Measurements from ENCODE around the gene SLC45A1.

The SLC45A1 gene

GRCh38 chr1:8352471-8352845 lies 34.5 kb downstream of the SLC45A1 start:
- DNase-seq, result no peak

- DNase-seq, result no peak
These were observed 35.2 kb downstream of the SLC45A1 start for GRCh38 chr1:8352886-8353785.

GRCh38 chr1:8354038-8354437 lies 36.1 kb downstream of the SLC45A1 start:
- no peak for DNase-seq

GRCh38 chr1:8355439-8356255 lies 37.7 kb downstream of the SLC45A1 start:
- DNase-seq, result no peak

- no peak for DNase-seq
These were observed 38.6 kb downstream of the SLC45A1 start for GRCh38 chr1:8356256-8357209.

GRCh38 chr1:8357329-8358101 lies 39.6 kb downstream of the SLC45A1 start:
- DNase-seq, result no peak

GRCh38 chr1:8358241-8358896 lies 40.5 kb downstream of the SLC45A1 start:
- DNase-seq, result no peak

- DNase-seq, result no peak
These were observed 41.1 kb downstream of the SLC45A1 start for GRCh38 chr1:8358897-8359616.

- DNase-seq, result no peak
These were observed 41.9 kb downstream of the SLC45A1 start for GRCh38 chr1:8359617-8360481.

- DNase-seq, result no peak
These were observed 42.7 kb downstream of the SLC45A1 start for GRCh38 chr1:8360493-8361197.

GRCh38 chr1:8361198-8361849 lies 43.4 kb downstream of the SLC45A1 start:
- DNase-seq, result no peak

- no peak for DNase-seq
These were observed 44.8 kb downstream of the SLC45A1 start for GRCh38 chr1:8362701-8363101.

GRCh38 chr1:8363186-8363766 lies 45.4 kb downstream of the SLC45A1 start:
- DNase-seq, result no peak

- no peak for DNase-seq
These were observed 45.9 kb downstream of the SLC45A1 start for GRCh38 chr1:8363767-8364301.

- DNase-seq, result peak in 1 of 56 donors; percentile 31
These were observed 46.9 kb downstream of the SLC45A1 start for GRCh38 chr1:8364528-8365442.

Measured in amygdala (tissue), 56 donors.